H1 (cell line): ENCODE results near the gene TRAF1. TPM values are rescaled to one million over a fixed set of nuclear protein-coding genes. Genes with fewer than 3 reads are reported as not detected.

Source experiments
- polyA plus RNA-seq, 7 experiments: library from polyadenylated mRNA; depleted of rRNA in 3 of 7; stranded (reverse) in 5 of 7; unstranded in 2 of 7; fragments of >200 nt in 5 of 7; fragments of 200-250 nt in 2 of 7; gene quantifications; 1 replicate in 5 of 7; 2 replicates in 1 of 7; 4 replicates in 1 of 7; pipeline versions ENCODE4 v1.2.1 to v1.2.3, GENCODE V29; 2011 to 2013; ENCODE audit warnings: missing spikeins in 2 of 7, mixed read lengths in 2 of 7
- total RNA-seq: library from RNA; stranded (reverse); fragmentation: NEBNext Ultra II Directional; extraction: Animal tissue kit (Norgen Biotek cat#: 25700); gene quantifications from 2 replicates; pipeline ENCODE4 v1.2.1, GENCODE V29; 2021

TRAF1 gene
- total and polyA plus RNA-seq, 2 of the 8 experiments (the other 6 are each of a cell fraction or from before 2014, with no cell fraction given), result 1.6 to 3.2 TPM

Other genes starting within 250 kb of the TRAF1 start
- gene MEGF9, start 212.3 kb downstream of the TRAF1 start, total RNA-seq, result 1.3 and 1.8 TPM in 2 replicates
- 0.38 and 0.45 TPM in 2 replicates for gene MEGF9, start 212.3 kb downstream of the TRAF1 start, polyA plus RNA-seq (2011; rRNA removed)
- 60.2 and 65.3 TPM in 2 replicates for gene FBXW2, start 133.4 kb downstream of the TRAF1 start, total RNA-seq
- 17.5 and 19.2 TPM in 2 replicates for gene FBXW2, start 133.4 kb downstream of the TRAF1 start, polyA plus RNA-seq (2011; rRNA removed)
- 30.0 and 30.5 TPM in 2 replicates for gene PSMD5, start 83.9 kb downstream of the TRAF1 start, total RNA-seq
- gene PSMD5, start 83.9 kb downstream of the TRAF1 start, polyA plus RNA-seq (2011; rRNA removed), result 12.9 and 19.2 TPM in 2 replicates
- 30.2 and 31.8 TPM in 2 replicates for gene PHF19, start 49.6 kb downstream of the TRAF1 start, total RNA-seq
- gene PHF19, start 49.6 kb downstream of the TRAF1 start, polyA plus RNA-seq (2011; rRNA removed), result 28.2 and 31.0 TPM in 2 replicates
- 0.15 and 0.24 TPM in 2 replicates for gene C5, start 123.5 kb upstream of the TRAF1 start, total RNA-seq
- gene C5, start 123.5 kb upstream of the TRAF1 start, polyA plus RNA-seq (2011; rRNA removed), result 0.35 and 0.46 TPM in 2 replicates
- gene CNTRL, start 148.2 kb upstream of the TRAF1 start, total RNA-seq, result 13.9 and 14.3 TPM in 2 replicates
- gene CNTRL, start 148.2 kb upstream of the TRAF1 start, polyA plus RNA-seq (2011; rRNA removed), result 4.1 and 5.1 TPM in 2 replicates